GM03348 (cell line): ENCODE data around the gene ABCF1.

ENCODE experiments used
- DNase-seq: peaks from one replicate; pipeline ENCODE4 v3.0.0; 2012; ENCODE audit warnings: low spot score

The ABCF1 gene

DNA sequence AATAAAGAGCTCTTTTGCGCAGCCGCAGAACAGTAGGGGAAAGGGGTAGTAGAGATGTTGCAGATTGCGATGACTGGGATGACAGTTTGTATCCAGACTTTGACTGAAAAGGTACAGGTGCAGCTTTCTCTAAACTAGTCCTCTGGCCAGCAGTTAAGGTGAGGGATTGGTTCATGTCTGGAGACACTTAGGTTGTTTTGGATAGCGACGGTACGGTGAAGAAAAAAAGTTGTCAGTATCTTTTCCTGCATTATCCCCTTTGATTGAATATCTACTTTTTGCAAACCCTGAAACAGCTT is 13.6 kb upstream of the ABCF1 start:
- peak; percentile 65 for DNase-seq

DNA sequence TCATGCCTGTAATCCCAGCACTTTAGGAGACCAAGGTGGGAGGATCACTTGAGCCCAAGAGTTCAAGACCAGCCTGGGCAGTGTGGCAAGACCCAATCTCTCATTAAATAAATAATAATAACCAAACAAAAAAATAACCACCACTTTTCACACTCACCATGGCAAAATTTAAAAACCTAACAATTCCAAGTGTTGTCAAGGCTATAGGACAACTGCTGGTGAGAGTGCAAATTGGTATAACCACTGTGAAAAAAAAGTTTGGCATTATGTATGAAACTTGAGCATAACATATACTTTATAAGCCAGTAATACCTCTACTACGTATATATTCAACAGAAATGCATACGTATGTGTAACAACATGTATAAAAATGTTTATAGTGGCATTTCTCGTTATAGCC is 10.3 kb upstream of the ABCF1 start:
- no peak for DNase-seq

DNA sequence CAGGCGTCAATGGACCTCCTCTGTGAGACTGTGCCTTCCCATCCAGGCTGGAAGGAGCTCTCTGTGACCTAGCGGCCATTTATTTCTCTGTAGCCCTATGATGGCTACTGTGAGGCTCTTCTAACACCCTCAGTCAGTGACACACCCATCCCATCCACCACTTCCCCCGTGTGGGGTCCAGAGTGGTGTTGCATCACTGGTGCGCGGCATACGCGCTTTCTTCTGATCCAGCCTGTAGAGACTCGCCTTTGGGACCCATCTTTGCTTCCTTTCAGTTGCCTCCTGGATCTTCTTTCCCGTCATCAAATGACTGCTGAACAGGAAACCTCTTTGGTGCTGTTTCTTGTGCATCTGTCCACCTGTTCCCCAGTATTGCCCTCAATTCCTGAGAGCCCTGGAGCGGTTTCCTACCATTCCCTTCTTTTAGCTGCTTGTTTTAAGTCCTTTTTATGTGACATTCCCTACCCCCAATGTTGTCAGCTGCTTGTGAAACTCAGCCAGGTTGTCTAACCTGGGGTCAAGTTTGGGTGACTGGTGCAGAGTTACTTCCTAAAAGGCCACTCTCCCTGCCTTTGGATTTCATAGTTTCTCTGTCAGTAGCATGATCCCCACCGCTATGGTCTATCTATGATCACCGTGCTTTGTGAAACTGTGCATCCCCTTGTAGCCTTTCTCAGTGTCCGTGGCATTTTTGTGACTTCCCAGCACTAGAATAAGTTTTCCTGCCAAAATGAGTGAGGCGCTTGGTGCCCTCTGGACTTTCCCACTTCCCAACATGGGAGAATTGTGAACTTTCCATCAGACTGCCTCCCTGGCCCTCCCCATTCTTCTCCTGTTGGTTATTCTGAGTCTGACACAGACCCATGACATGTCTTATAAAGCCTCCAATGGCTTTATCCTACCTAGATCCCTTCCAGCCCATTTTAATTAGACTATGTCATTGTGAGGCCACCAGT is 8.5 kb upstream of the ABCF1 start:
- DNase-seq, result no peak

DNA sequence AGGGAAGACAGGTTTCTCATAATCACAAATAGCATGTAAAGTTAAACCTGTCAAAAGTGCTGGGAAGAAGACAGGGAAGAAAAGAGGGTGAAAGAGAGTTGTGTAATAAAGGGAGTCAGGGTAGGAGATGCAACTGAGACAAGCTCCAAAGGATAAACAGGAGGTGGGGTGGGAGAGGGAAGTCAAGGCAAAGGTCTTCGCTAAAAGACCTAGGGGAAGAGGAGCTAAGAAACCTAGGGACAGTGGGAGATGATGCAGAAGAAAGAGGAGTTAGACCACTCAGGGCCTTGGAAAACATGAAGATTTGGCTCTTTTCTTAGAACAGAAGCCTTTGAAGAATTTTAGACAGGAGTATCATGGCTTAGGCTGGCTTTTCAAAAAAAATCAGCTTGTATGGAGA is 7.1 kb upstream of the ABCF1 start:
- no peak for DNase-seq

DNA sequence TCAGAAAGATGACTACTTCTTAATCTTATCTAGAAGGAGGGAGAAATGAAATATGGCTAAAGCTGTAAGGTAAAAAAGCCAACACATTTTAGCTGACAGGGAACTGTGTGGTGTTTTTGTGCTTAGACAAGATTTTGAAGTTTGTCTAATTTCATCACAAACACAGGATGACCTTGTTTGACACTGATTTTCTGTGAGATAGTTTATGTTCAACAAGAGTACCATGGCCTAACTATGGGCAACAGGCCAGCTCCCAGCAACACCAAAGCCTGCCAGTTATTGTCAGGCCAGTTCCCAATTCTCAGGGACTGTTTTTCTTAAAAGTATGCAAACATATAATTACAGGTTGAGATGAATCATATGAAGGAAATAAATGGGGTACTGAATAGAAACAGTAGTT is 5.5 kb upstream of the ABCF1 start:
- no peak for DNase-seq

DNA sequence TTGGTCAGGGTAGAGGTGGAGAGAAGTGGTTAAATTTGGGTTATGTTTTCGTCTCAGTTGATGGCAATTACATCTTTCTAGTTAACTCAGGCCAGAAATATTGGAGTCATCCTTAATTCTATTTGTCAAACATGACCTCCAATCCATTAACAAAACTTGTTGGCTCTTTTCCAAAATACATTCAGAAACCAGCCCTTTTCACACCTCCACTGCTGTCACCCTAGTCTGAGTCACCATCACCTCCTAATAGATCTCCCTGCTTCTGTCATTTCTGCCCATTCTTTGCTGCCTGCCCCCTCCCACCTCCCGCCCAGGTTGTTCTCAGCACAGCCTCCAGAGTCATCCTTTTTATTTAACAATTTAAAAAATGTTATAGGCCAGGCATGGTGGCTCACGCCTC is 3.0 kb upstream of the ABCF1 start:
- DNase-seq, result no peak

DNA sequence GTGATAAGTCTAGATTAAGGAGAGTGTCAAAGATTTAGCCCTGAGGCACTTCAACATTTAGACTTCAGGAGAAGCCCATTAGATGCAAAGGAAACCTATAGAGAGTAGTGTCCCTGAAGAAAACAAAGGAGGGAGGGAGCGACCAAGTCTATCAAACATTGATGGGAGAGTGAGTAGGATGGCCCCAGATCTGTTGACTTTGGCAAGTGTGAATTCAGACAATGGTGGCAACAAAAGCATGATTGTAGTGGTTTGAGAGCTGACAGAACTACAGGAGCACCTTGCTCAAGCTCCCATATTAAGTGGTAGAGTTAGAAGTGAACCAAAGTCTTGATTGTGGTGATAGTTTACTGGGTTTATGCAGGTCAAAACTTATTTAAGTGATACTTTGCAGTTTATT is 979 bp upstream of the ABCF1 start:
- DNase-seq, result no peak

DNA sequence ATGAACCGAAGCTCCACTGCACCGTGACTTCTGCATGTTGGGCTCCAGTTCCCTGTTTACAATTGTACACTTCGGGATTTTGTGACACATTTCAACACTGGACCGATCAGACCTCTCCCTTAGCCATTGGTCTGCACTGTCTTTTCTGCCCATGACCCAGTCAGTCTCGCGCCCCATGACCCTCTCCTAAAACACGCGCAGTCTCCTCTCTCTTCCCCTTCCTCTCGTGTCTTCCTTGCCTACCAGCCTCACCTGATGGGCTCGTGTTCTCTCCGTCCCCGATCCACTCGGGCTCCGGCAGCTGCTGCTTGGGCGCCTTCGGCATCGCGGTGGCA is 535 bp upstream of the ABCF1 start:
- DNase-seq, result peak; percentile 30

DNA sequence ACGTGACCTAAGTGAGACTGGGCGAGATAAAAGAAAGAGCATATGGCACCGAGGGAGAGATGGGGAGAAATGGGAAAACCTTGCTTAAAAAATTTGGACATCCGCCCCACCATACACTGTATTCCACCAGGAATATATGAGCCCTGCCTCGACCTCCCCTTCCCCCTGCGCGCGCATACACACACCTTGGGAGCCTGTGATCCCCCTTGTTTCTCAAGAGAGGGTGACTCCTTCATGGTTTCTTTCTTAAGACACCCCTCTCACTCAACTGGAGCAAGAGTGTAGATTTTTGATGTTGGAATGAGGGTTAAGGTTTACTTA is 480 bp downstream of the ABCF1 start:
- no peak for DNase-seq

DNA sequence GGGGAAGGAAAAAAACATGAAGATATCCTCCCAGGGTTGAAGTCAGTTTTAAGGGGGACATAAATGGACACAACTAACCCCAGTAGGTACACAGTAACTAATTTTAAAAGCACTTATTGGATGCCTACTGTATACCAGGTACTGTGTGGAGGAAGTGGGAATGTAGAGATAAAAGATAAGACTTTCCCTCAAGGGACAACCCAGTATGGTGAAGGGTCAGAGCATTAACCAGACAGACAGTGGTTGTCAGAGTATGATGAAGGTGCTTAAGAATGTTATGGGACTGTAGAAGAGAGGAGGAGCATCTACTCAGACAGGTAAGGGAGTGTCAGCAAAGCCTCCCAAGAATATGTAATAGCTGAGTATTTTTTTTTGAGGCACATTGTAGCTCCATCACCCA is 906 bp downstream of the ABCF1 start:
- no peak for DNase-seq

DNA sequence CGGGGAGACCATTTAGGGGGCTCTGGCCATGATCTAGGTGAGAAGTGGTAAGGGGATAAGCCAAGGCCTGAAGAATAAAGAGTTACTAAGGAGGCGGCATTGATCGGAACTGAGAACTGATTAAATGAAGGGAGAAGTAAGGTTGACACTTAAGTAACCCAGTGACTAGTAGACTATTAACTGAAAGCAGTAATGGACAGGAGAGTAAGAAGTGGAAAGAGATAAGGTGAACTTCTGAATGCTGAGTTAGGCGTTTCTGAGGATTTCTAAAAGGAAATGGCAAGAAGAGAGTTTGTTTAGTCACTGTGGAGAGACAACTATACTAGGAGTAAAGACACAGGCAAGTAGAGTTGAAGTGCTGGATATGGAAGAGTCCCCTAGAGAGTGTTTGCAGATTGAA is 1.9 kb downstream of the ABCF1 start:
- DNase-seq, result no peak

DNA sequence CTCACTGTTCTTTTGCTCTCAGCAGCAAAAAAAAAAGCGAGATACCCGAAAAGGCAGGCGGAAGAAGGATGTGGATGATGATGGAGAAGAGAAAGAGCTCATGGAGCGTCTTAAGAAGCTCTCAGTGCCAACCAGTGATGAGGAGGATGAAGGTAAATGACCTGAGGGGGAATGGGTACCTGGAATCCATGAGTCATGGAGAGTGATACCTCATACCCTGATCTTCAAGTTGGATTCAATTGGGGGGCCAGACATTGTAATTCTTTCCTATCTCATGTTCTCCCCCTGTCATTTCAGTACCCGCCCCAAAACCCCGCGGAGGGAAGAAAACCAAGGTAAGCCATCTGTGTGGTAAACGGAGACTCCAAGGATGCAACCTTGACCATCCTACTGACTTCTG is 6.8 kb downstream of the ABCF1 start:
- DNase-seq, result no peak

DNA sequence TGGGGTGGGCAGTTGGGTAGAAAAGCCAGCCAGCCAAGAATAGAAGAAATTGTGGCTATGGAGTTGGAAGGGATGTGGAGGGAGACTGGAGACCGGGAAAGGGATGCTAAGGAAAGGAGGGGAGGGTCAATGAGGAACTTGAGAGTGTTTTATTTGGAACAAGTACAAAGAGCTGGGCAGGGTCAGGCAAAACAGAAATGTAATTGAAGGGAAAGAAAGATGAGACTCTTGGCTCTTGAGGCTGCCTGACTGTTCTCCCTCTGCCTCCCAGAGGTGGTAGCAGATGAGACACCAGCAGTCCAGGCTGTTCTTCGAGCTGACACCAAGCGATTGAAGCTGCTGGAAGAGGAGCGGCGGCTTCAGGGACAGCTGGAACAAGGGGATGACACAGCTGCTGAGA is 12.7 kb downstream of the ABCF1 start:
- DNase-seq, result no peak

DNA sequence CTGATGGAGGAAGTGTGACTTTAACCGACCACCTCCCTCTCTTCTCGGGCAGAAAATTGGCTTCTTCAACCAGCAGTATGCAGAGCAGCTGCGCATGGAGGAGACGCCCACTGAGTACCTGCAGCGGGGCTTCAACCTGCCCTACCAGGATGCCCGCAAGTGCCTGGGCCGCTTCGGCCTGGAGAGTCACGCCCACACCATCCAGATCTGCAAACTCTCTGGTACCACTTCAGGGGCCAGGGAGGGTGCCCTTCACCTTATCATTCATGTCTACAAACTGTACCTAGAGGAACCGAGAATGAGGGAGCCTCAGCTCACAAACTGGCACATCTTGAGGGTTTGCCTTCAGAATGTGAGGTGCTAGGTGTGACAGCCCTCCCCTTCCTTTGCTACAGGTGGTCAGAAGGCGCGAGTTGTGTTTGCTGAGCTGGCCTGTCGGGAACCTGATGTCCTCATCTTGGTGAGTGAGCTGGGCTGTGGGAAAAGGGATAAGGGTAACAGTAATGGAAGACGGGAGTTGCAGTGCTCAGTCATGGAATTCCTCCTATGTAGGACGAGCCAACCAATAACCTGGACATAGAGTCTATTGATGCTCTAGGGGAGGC is 18.6 kb downstream of the ABCF1 start:
- no peak for DNase-seq

DNA sequence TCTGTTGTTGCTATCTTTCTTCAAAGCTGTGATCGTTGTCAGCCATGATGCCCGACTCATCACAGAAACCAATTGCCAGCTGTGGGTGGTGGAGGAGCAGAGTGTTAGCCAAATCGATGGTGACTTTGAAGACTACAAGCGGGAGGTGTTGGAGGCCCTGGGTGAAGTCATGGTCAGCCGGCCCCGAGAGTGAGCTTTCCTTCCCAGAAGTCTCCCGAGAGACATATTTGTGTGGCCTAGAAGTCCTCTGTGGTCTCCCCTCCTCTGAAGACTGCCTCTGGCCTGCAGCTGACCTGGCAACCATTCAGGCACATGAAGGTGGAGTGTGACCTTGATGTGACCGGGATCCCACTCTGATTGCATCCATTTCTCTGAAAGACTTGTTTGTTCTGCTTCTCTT is 19.3 kb downstream of the ABCF1 start:
- DNase-seq, result no peak

DNA sequence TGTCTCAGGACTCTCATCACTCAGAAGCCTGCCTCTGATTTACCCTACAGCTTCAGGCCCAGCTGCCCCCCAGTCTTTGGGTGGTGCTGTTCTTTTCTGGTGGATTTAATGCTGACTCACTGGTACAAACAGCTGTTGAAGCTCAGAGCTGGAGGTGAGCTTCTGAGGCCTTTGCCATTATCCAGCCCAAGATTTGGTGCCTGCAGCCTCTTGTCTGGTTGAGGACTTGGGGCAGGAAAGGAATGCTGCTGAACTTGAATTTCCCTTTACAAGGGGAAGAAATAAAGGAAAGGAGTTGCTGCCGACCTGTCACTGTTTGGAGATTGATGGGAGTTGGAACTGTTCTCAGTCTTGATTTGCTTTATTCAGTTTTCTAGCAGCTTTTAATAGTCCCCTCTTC is 19.8 kb downstream of the ABCF1 start:
- peak; percentile 52 for DNase-seq

DNA sequence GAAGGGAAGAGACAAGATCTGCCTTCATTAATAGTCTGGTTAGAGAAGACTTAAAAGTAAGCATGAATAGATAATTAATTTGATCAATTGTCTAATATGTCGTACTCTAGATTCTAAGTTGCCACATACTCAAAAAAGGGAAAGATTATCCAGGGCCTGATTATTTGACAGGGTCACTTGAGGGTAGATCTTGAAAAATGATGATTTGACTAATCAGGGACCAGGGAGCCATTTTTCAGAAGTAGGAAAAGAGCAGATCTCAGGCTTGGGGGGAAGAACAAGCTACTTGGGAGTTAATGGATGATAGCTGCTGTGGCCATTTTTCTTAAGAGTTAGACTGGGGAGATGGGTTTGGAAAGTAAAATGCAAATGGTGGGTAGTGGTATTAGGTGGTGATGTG is 21.0 kb downstream of the ABCF1 start:
- DNase-seq, result no peak

DNA sequence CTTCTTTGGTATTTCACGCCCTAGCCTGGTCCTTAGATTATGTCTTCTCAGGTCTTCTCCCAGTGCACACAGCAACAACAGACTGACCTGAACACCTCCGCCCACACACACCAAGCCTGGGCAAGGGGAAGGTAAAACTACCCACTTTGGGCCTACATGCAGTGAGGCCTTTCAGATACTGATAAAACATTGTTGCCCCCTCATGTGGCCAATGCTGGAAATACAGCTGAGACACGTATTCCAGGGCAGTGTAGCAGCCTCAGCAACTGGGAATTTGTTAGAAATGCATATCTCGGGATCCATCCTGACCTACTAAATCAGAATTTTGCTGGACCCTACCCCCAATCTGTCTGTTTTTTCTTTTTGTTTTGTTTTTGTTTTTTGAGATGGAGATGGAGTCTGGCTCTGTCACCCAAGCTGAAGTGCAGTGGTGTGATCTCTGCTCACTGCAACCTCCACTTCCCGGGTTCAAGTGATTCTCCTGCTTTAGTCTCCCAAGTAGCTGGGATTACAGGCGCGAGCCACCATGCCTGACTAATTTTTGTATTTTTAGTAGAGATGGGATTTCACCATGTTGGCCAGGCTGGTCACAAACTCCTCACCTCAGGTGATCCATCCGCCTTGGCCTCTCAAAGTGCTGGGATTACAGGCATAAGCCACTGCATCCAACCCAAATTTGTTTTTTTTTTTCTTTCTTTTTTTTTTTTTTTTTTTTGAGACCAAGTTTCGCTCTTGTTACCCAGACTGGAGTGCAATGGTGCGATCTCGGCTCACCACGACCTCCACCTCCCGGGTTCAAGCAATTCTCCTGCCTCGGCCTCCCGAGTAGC is 26.3 kb downstream of the ABCF1 start:
- DNase-seq, result peak; percentile 82

DNA sequence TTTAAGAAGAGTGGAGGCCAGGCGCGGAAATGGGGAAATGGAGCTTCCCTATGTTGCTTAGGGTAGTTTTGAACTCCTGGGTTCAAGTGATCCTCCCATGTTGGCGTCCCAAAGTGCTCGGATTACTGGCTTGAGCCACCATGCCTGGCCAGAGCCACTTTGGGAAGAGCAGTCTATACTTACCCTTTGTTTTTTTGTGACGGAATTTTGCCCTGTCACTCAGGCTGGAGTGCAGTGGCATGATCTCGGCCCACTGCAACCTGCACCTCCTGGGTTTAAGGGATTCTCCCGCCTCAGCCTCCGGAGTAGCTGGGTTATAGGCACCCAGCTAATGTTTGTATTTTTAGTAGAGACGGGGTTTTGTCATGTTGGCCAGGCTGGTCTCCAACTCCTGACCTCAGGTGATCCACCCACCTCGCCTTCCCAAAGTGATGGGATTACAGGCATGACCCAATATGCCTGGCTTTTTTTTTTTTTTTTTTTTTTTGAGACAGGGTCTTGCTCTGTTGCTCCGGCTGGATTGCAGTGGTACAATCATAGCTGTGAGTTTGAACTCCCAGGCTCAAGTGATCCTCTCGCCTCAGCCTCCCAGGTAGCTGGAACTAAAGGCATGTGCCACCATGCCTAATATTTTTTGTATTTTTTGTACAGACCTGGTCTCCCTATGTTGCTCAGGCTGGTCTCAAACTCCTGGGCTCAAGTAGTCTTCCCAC is 27.8 kb downstream of the ABCF1 start:
- DNase-seq, result no peak

DNA sequence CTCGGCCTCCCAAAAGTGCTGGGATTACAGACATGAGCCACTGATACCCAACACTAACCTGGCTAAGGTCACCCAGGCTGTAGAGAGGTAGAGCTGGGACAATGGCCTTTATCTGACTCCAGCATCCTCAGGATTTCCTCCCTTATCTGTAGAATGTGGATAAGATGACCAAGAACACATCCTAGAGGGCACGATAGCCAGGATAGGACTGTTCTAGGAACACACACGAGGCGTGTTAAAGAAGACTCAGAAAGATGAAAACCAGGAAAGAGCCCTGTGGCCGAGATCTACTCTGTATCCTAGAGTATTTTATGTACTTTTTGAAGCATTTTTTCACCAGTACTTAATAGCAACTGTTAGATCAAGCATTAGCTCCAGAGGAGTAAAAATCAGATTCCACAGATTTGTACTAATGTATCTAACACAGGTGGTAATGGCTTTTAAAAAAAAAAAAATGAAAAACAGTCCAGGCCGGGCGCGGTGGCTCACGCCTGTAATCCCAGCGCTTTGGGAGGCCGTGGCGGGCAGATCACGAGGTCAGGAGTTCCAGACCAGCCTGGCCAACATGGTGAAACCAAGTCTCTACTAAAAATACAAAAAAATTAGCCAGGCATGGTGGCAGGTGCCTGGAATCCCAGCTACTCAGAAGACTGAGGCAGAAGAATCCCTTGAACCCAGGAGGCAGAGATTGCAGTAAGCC is 28.5 kb downstream of the ABCF1 start:
- DNase-seq, result no peak

DNA sequence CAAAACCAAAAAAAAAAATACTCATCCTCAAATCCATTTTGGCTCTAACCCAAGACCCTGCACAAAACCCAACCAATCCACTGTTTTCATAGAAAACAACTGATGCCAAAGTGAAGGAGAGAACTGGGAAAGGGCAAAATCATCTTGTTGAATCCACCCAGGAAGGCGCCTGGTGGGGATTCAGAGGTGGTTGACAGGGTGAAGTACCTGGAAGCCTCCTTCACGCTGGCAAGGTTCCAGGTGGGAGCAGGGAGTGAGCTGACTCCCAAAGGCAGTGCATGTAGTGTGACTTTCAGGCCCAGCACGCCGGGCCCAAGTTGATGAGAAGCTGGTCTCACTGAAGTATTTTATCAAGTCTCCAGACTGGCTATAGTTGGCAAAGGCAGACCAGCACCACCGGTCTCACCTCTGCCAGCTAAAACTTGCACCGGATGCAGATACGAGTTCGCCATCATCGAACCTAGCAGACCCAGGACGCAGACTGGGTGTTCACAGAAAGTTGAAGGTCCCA is 29.3 kb downstream of the ABCF1 start:
- no peak for DNase-seq

DNA sequence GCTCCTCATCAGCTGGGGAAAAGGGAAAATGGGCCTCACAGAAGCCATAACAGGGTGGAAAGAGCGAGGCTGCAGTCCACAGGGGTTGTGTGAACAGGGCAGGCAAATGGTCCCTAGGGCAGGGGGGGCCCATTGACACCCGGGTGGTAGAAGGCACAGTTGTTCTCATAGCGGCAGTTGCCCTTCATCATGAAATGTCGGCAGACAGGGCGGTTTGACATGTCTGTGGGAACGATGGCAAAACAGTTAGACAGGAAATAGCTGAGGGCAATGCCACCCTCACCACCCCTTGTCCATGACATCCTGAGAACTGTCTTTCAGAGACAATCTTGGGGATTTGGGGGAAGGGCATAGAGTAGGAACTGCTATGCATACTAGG is 30.2 kb downstream of the ABCF1 start:
- DNase-seq, result no peak
